GM18498 (cell line): Measurements from ENCODE around the gene SEZ6L2.
"Not testable (repeated sequence)": the region's sequence is repeated elsewhere in the genome, so short reads cannot be mapped to it uniquely, and the experiment has no call there.

Experiments used
- ATAC-seq: cut with Tn5 transposase; IDR thresholded peaks from one replicate; pipeline ENCODE4 v1.9.1; 2021; ENCODE audit warnings: mild to moderate bottlenecking, moderate library complexity; ENCODE audit not compliant: unreplicated experiment

SEZ6L2 gene

GRCh38 chr16:29891525-29892457 is 7.6 kb downstream of the SEZ6L2 start:
- ATAC-seq, result no peak

- ATAC-seq, result not testable (repeated sequence)
Measured at GRCh38 chr16:29889372-29889771, 10.0 kb downstream of the SEZ6L2 start.

DNA sequence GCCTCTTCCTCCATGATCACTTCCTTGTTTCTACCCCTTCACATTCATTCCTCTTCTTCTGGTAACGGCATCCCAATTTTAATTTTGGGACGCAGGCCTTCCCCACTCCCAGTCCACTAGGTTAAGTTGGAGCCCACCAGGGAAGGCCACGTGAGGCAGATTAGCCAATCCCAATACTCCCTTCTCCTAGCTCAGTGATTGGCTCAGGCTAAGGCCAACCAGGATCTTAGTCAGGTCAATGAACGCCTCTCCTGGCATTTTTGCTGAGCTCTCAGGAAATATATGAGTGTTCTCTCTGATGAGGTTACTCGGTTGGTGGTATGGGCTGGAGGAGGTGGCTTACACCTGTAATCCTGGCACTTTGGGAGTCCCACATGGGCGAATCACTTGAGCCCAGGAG is 15.4 kb downstream of the SEZ6L2 start:
- ATAC-seq, result no peak

GRCh38 chr16:29881050-29881449 is 18.3 kb downstream of the SEZ6L2 start:
- no peak for ATAC-seq

DNA sequence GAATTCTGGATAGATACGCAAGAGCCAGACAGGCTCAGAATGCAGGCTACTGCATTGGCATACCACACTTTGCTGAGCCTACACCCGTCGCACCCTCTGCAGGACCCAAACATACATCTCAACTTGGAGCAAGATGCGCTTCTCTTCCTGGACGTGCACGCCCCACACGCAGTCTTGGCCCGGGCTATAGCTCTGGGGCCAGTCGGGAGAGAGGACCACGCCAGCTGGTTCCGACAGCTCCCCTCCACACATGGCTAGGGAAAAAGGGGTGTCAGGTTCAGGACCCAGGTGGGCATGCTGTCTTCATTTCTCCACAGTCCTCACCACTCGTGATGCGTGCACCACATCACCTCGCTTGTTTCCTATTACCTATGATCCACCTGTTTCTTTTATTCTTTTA is 21.2 kb downstream of the SEZ6L2 start:
- ATAC-seq, result no peak

- no peak for ATAC-seq
Measured at GRCh38 chr16:29877266-29877961, 21.9 kb downstream of the SEZ6L2 start.

- no peak for ATAC-seq
Measured at GRCh38 chr16:29876594-29877249, 22.6 kb downstream of the SEZ6L2 start.

- no peak for ATAC-seq
Measured at GRCh38 chr16:29876217-29876593, 23.1 kb downstream of the SEZ6L2 start.

DNA sequence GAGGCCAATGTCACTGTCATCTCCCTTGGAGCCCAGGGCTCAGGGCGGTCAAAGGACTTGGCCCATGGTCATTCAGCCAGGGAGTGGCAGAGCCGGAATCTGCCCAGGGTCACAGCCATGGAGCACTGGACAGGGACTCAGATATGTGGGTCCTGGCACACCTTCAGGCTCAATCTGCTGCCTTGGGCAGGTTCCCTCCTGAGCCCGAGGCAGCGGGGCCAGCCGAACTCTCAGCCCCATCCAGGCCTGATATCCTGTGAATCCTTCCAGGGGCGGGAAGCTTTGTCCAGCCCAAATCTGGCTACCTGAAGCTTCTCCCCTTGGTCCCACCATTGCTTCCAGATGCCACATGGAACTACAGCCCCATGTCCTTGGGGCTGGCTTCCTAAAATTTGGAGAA is 24.1 kb downstream of the SEZ6L2 start:
- no peak for ATAC-seq

- ATAC-seq, result no peak
Measured at GRCh38 chr16:29873319-29873718, 26.0 kb downstream of the SEZ6L2 start.

GRCh38 chr16:29871822-29872546 is 27.4 kb downstream of the SEZ6L2 start:
- no peak for ATAC-seq

DNA sequence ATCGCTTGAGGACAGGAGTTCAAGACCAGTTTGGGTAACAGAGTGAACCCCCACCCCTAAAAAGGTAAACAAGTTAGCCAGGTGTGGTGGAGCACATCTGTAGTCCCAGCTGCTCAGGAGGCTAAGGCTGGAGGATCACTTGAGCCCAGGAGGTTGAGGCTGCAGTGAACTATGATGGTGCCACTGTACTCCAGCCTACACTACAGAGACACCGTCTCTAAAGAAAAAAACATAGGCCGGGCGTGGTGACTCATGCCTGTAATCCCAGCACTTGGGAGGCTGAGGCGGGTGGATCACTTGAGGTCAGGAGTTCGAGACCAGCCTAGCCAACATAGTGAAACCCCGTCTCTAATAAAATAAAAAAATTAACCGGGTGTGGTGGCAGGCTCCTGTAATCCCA is 30.3 kb downstream of the SEZ6L2 start:
- not testable (repeated sequence) for ATAC-seq

GRCh38 chr16:29868396-29869009 is 30.8 kb downstream of the SEZ6L2 start:
- no peak for ATAC-seq

- ATAC-seq, result no peak
Measured at GRCh38 chr16:29864205-29864604, 35.1 kb downstream of the SEZ6L2 start.

DNA sequence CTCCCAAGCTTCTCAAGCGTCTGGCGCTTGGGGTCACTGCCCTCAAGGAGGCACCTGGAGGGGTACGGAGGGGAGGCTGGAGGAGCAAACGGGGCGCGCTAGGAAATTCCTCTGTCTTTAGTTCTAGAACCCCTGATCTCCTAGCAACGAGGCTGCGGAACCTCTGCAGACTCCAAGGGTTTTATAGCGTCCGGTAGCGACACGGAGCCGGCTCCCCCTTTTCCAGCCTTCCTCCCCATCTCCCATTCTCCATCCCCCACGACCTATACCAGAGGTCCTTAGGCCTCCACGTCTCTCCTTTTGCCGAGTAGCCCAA is 35.7 kb downstream of the SEZ6L2 start:
- ATAC-seq, result no peak

- ATAC-seq, result peak; percentile 95
Measured at GRCh38 chr16:29862884-29863668, 36.3 kb downstream of the SEZ6L2 start, which contains the start of gene CDIPT. TSS of gene CDIPT (minus strand) at chr16:29863226. CDS start at chr16:29862857, 369 bp downstream.

GRCh38 chr16:29862383-29862883 is 36.9 kb downstream of the SEZ6L2 start:
- ATAC-seq, result no peak

- no peak for ATAC-seq
Measured at GRCh38 chr16:29860218-29860617, 39.1 kb downstream of the SEZ6L2 start.

DNA sequence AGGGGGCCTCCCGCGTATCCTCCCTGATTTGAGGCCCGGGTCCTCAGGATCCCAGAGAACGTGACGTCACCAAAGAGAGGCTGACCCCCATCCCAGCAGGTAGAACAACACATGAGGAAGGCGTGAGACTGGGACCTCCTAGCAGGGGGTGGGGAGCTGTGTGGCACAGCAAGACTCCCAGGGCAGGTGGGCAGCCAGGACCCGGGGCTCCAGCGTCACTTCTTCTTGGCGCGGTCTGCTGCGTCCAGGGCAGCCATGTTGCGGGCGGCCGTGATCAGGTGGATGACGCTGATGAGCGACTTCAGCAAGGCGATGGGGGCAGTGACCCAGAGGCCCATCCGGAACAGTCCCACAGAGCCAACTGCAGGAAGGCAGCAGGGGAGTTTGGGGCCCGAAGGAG is 40.4 kb downstream of the SEZ6L2 start:
- ATAC-seq, result no peak
